Brain microvascular endothelial cell (primary cell): ENCODE results near the gene ISOC2.

Experiments used
- DNase-seq: peaks from one replicate; pipeline ENCODE4 v3.0.0-alpha.2; 2020
- H3K27ac ChIP-seq: fragments of 250-450 bp; sonication (Bioruptor Pico); 2 replicates; pipeline ENCODE4 v1.5.1; 2020; ENCODE audit warnings: mild to moderate bottlenecking, moderate library complexity
- H3K27me3 ChIP-seq: fragments of 250-450 bp; sonication (Bioruptor Pico); replicated peaks from 2 replicates; pipeline ENCODE4 v1.5.1; 2020; ENCODE audit warnings: mild to moderate bottlenecking
- H3K36me3 ChIP-seq: fragments of 250-450 bp; sonication (Bioruptor Pico); replicated peaks from 2 replicates; pipeline ENCODE4 v1.5.1; 2020; ENCODE audit warnings: mild to moderate bottlenecking
- H3K4me3 ChIP-seq: 2 replicates; pipeline ENCODE4 v1.5.1; 2011; ENCODE audit warnings: low read depth, mild to moderate bottlenecking, control low read depth, low read length, moderate library complexity
- CTCF ChIP-seq: IDR thresholded peaks from 2 replicates; pipeline ENCODE4 v1.5.1; 2011; ENCODE audit warnings: low read depth, mild to moderate bottlenecking, moderate library complexity, low read length, control low read depth, inconsistent platforms; ENCODE audit errors: missing control alignments
- in situ Hi-C: cut with HindIII; loops from 2 replicates; pipeline ENCODE4 v1.10.0; 2017; ENCODE audit warnings: low sequenced_read_pairs, low pct_ligation_motif_present

ISOC2 gene

GRCh38 chr19:55461259-55461973 lies at the start of gene ISOC2:
ISOC2 (minus strand) TSS chr19:55461642; CDS start chr19:55456486, 5,156 bp downstream.
- Histone ChIP-seq H3K36me3 (no peaks in the 10 kb centered on the region), H3K27ac (peak within 1 kb of the TSS; percentile 67), H3K27me3 (no peaks in the 10 kb centered on the region), H3K4me3 (peak within 1 kb of the TSS; percentile 92)
- in situ Hi-C loops, result no loop called here
- TF ChIP-seq CTCF, result no peak
- DNase-seq, result peak; percentile 100

- H3K27ac ChIP-seq, result no peak overlapping the region
- H3K36me3 ChIP-seq, result no peaks in the 10 kb centered on the region
- DNase-seq, result no peak
- H3K4me3 ChIP-seq, result no peak overlapping the region
- no peaks in the 10 kb centered on the region for H3K27me3 ChIP-seq
- TF ChIP-seq CTCF, result no peak
- in situ Hi-C loops, result no loop called here
These were observed 46.7 kb upstream of the ISOC2 start for GRCh38 chr19:55508120-55508519.

GRCh38 chr19:55504981-55505380 lies 43.5 kb upstream of the ISOC2 start:
- in situ Hi-C loops, result no loop called here
- Histone ChIP-seq H3K36me3 (peaks cover 8% of the 10 kb centered on the region), H3K4me3 (no peak overlapping the region), H3K27me3 (no peaks in the 10 kb centered on the region), H3K27ac (no peak overlapping the region)
- no peak for TF ChIP-seq CTCF
- no peak for DNase-seq

- Histone ChIP-seq H3K27me3 (no peaks in the 10 kb centered on the region), H3K4me3 (no peak overlapping the region), H3K27ac (no peak overlapping the region), H3K36me3 (peaks cover 11% of the 10 kb centered on the region)
- TF ChIP-seq CTCF, result no peak
- DNase-seq, result no peak
- in situ Hi-C loops, result no loop called here
These were observed 42.8 kb upstream of the ISOC2 start for GRCh38 chr19:55504252-55504603.

- Histone ChIP-seq H3K27me3 (no peaks in the 10 kb centered on the region), H3K36me3 (peaks cover 11% of the 10 kb centered on the region), H3K4me3 (peak overlapping the region; percentile 51), H3K27ac (no peak overlapping the region)
- DNase-seq, result peak; percentile 84
- in situ Hi-C loops, result no loop called here
- peak; percentile 93 for TF ChIP-seq CTCF
These were observed 42.2 kb upstream of the ISOC2 start for GRCh38 chr19:55503502-55504251.

GRCh38 chr19:55503157-55503501 lies 41.7 kb upstream of the ISOC2 start:
- no peak overlapping the region for H3K4me3 ChIP-seq
- no peak for TF ChIP-seq CTCF
- in situ Hi-C loops, result no loop called here
- H3K36me3 ChIP-seq, result peaks cover 11% of the 10 kb centered on the region
- no peak overlapping the region for H3K27ac ChIP-seq
- no peaks in the 10 kb centered on the region for H3K27me3 ChIP-seq
- DNase-seq, result no peak
